ENCODE data around the gene GIT2. TPM values are rescaled to one million over a fixed set of nuclear protein-coding genes. Genes with fewer than 3 reads are reported as not detected.

Gene GIT2
- total and polyA plus RNA-seq, 2 experiments from 2014 or later, result 15.8 to 20.9 TPM

DNA sequence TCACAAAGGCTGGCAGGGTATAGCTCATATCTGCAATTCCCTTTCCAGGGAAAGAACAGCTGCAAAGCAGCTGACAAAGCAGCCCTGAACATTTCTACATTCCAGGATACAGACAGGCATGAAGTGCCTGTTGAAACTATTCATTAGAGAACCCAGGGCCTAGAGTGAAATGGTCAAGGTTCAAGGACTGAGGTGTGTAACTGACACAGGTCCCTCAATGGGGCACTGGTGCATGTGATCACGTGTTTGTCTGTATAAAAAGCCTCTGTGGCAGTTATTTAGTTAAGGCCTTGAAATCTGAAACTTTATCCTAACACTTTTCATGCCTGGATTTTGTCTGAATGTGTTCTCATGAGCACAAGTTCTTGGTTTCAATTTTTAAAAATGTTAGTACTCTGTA is 47.1 kb downstream of the GIT2 start:
- no peak overlapping the region for H3K4me2 ChIP-seq
- no peaks in the 10 kb centered on the region for H3K9me2 ChIP-seq (ENCODE audit: insufficient read depth)
- Mint-ChIP-seq H3K9me3 (no peaks in the 10 kb centered on the region), H3K27ac (no peak overlapping the region), H3K4me3 (no peak overlapping the region), H3K27me3 (ENCODE audit: insufficient read depth, low read depth, poor library complexity) (peaks cover 4% of the 10 kb centered on the region), H3K36me3 (ENCODE audit: low read depth) (peaks cover 16% of the 10 kb centered on the region), H3K4me1 (peaks cover 43% of the 10 kb centered on the region)
- no peak overlapping the region for H2AFZ ChIP-seq
- H3K4me3 ChIP-seq, result no peak overlapping the region
- no peak overlapping the region for H3K27ac ChIP-seq (ENCODE audit: low read depth)
- TF ChIP-seq ZNF331 (CRISPR knock-in tag; IDR thresholded peaks at IDR 0.05; ENCODE audit: low read depth), result no peak
- TF ChIP-seq ZNF114 (CRISPR knock-in tag; IDR thresholded peaks at IDR 0.05), result no peak
- no peak for TF ChIP-seq POLR2AphosphoS5 (IDR thresholded peaks at IDR 0.05; ENCODE audit: low read depth)
- TF ChIP-seq, protein P1, sequence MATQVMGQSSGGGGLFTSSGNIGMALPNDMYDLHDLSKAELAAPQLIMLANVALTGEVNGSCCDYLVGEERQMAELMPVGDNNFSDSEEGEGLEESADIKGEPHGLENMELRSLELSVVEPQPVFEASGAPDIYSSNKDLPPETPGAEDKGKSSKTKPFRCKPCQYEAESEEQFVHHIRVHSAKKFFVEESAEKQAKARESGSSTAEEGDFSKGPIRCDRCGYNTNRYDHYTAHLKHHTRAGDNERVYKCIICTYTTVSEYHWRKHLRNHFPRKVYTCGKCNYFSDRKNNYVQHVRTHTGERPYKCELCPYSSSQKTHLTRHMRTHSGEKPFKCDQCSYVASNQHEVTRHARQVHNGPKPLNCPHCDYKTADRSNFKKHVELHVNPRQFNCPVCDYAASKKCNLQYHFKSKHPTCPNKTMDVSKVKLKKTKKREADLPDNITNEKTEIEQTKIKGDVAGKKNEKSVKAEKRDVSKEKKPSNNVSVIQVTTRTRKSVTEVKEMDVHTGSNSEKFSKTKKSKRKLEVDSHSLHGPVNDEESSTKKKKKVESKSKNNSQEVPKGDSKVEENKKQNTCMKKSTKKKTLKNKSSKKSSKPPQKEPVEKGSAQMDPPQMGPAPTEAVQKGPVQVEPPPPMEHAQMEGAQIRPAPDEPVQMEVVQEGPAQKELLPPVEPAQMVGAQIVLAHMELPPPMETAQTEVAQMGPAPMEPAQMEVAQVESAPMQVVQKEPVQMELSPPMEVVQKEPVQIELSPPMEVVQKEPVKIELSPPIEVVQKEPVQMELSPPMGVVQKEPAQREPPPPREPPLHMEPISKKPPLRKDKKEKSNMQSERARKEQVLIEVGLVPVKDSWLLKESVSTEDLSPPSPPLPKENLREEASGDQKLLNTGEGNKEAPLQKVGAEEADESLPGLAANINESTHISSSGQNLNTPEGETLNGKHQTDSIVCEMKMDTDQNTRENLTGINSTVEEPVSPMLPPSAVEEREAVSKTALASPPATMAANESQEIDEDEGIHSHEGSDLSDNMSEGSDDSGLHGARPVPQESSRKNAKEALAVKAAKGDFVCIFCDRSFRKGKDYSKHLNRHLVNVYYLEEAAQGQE (IDR thresholded peaks at IDR 0.05; ENCODE audit: unreplicated experiment), result no peak
- TF ChIP-seq, protein P2, sequence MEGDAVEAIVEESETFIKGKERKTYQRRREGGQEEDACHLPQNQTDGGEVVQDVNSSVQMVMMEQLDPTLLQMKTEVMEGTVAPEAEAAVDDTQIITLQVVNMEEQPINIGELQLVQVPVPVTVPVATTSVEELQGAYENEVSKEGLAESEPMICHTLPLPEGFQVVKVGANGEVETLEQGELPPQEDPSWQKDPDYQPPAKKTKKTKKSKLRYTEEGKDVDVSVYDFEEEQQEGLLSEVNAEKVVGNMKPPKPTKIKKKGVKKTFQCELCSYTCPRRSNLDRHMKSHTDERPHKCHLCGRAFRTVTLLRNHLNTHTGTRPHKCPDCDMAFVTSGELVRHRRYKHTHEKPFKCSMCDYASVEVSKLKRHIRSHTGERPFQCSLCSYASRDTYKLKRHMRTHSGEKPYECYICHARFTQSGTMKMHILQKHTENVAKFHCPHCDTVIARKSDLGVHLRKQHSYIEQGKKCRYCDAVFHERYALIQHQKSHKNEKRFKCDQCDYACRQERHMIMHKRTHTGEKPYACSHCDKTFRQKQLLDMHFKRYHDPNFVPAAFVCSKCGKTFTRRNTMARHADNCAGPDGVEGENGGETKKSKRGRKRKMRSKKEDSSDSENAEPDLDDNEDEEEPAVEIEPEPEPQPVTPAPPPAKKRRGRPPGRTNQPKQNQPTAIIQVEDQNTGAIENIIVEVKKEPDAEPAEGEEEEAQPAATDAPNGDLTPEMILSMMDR (conservative IDR thresholded peaks at IDR 0.05; ENCODE audit: low read depth in 2 of 2), result no peak
- no peak for TF ChIP-seq STAT1 (IDR thresholded peaks at IDR 0.05; ENCODE audit: unreplicated experiment)
- TF ChIP-seq EZH2phosphoT487 (IDR thresholded peaks at IDR 0.05; ENCODE audit: unreplicated experiment), result no peak
- TF ChIP-seq, protein P3, sequence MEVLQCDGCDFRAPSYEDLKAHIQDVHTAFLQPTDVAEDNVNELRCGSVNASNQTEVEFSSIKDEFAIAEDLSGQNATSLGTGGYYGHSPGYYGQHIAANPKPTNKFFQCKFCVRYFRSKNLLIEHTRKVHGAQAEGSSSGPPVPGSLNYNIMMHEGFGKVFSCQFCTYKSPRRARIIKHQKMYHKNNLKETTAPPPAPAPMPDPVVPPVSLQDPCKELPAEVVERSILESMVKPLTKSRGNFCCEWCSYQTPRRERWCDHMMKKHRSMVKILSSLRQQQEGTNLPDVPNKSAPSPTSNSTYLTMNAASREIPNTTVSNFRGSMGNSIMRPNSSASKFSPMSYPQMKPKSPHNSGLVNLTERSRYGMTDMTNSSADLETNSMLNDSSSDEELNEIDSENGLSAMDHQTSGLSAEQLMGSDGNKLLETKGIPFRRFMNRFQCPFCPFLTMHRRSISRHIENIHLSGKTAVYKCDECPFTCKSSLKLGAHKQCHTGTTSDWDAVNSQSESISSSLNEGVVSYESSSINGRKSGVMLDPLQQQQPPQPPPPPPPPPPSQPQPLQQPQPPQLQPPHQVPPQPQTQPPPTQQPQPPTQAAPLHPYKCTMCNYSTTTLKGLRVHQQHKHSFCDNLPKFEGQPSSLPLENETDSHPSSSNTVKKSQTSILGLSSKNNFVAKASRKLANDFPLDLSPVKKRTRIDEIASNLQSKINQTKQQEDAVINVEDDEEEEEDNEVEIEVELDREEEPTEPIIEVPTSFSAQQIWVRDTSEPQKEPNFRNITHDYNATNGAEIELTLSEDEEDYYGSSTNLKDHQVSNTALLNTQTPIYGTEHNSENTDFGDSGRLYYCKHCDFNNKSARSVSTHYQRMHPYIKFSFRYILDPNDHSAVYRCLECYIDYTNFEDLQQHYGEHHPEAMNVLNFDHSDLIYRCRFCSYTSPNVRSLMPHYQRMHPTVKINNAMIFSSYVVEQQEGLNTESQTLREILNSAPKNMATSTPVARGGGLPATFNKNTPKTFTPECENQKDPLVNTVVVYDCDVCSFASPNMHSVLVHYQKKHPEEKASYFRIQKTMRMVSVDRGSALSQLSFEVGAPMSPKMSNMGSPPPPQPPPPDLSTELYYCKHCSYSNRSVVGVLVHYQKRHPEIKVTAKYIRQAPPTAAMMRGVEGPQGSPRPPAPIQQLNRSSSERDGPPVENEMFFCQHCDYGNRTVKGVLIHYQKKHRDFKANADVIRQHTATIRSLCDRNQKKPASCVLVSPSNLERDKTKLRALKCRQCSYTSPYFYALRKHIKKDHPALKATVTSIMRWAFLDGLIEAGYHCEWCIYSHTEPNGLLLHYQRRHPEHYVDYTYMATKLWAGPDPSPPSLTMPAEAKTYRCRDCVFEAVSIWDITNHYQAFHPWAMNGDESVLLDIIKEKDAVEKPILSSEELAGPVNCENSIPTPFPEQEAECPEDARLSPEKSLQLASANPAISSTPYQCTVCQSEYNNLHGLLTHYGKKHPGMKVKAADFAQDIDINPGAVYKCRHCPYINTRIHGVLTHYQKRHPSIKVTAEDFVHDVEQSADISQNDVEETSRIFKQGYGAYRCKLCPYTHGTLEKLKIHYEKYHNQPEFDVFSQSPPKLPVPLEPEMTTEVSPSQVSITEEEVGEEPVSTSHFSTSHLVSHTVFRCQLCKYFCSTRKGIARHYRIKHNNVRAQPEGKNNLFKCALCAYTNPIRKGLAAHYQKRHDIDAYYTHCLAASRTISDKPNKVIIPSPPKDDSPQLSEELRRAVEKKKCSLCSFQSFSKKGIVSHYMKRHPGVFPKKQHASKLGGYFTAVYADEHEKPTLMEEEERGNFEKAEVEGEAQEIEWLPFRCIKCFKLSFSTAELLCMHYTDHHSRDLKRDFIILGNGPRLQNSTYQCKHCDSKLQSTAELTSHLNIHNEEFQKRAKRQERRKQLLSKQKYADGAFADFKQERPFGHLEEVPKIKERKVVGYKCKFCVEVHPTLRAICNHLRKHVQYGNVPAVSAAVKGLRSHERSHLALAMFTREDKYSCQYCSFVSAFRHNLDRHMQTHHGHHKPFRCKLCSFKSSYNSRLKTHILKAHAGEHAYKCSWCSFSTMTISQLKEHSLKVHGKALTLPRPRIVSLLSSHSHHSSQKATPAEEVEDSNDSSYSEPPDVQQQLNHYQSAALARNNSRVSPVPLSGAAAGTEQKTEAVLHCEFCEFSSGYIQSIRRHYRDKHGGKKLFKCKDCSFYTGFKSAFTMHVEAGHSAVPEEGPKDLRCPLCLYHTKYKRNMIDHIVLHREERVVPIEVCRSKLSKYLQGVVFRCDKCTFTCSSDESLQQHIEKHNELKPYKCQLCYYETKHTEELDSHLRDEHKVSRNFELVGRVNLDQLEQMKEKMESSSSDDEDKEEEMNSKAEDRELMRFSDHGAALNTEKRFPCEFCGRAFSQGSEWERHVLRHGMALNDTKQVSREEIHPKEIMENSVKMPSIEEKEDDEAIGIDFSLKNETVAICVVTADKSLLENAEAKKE (CRISPR knock-in tag; IDR thresholded peaks at IDR 0.05), result no peak
- no peak for TF ChIP-seq JUNB (IDR thresholded peaks at IDR 0.05; ENCODE audit: unreplicated experiment)
- no peak for TF ChIP-seq EZH2 (IDR thresholded peaks at IDR 0.05; ENCODE audit: low read depth, unreplicated experiment)
- TF ChIP-seq, protein P4, sequence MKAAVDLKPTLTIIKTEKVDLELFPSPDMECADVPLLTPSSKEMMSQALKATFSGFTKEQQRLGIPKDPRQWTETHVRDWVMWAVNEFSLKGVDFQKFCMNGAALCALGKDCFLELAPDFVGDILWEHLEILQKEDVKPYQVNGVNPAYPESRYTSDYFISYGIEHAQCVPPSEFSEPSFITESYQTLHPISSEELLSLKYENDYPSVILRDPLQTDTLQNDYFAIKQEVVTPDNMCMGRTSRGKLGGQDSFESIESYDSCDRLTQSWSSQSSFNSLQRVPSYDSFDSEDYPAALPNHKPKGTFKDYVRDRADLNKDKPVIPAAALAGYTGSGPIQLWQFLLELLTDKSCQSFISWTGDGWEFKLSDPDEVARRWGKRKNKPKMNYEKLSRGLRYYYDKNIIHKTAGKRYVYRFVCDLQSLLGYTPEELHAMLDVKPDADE (IDR thresholded peaks at IDR 0.05), result no peak
- no peak for TF ChIP-seq NANOG (IDR thresholded peaks at IDR 0.05; ENCODE audit: borderline replicate concordance)
- peaks cover 18% of the 10 kb centered on the region for H3K4me1 ChIP-seq (ENCODE audit: insufficient read depth)
- H3K36me3 ChIP-seq (ENCODE audit: insufficient read depth), result peaks cover 9% of the 10 kb centered on the region; the same call in 1 of the 2 replicates
- DNase-seq (ENCODE audit: low spot score) (no peak), ATAC-seq (no peak)
- 0 out of 2 replicates have a peak, but pooled peaks cover 3% of the 10 kb centered on the region for H3F3A ChIP-seq (replicated peaks; ENCODE audit: low read depth)
- no peaks in the 10 kb centered on the region; the same call in 1 of the 2 replicates for H4K20me1 ChIP-seq (replicated peaks; ENCODE audit: insufficient read depth)
- no peaks in the 10 kb centered on the region for H3K79me2 ChIP-seq (replicated peaks; ENCODE audit: insufficient read depth)
- H3K27me3 ChIP-seq (ENCODE audit: insufficient read depth), result no peaks in the 10 kb centered on the region

All from GM23338 (cell line).